Smooth muscle cell (in vitro differentiated cells): ENCODE measurements around the gene BCL7A. TPM values are rescaled to one million over a fixed set of nuclear protein-coding genes. Genes with fewer than 3 reads are reported as not detected.

ENCODE experiments used
- DNase-seq: peaks from one replicate; lab custom pipeline; 2025; ENCODE audit not compliant: unreplicated experiment; lab: John Stamatoyannopoulos, UW
- H2AFZ ChIP-seq: fragments of 200-600 bp; sonication (generic); 2 replicates; pipeline ENCODE4 v1.6.0; 2016; ENCODE audit warnings: antibody characterized with exemption, low read depth, mild to moderate bottlenecking
- H3F3A ChIP-seq: fragments of 200-600 bp; sonication (generic); 2 replicates; pipeline ENCODE4 v1.6.0; 2017; ENCODE audit warnings: antibody characterized with exemption, low read depth
- H3K27ac ChIP-seq: fragments of 200-600 bp; sonication (generic); 2 replicates; pipeline ENCODE4 v1.5.1; 2016; ENCODE audit warnings: low read depth, mild to moderate bottlenecking
- H3K27me3 ChIP-seq: fragments of 200-600 bp; sonication (generic); 2 replicates; pipeline ENCODE4 v1.6.1; 2016; ENCODE audit warnings: low read depth, mild to moderate bottlenecking
- H3K36me3 ChIP-seq: fragments of 200-600 bp; sonication (generic); 2 replicates; pipeline ENCODE4 v1.5.1; 2016; ENCODE audit warnings: low read depth
- H3K4me1 ChIP-seq: fragments of 200-600 bp; sonication (generic); 2 replicates; pipeline ENCODE4 v1.5.1; 2016; ENCODE audit warnings: low read depth
- H3K4me2 ChIP-seq: fragments of 200-600 bp; sonication (generic); 2 replicates; pipeline ENCODE4 v1.6.0; 2016; ENCODE audit warnings: mild to moderate bottlenecking
- H3K4me3 ChIP-seq: fragments of 200-600 bp; sonication (generic); 2 replicates; pipeline ENCODE4 v1.5.1; 2016; ENCODE audit warnings: mild to moderate bottlenecking
- H3K79me2 ChIP-seq: fragments of 200-600 bp; sonication (generic); 2 replicates; pipeline ENCODE4 v1.6.0; 2016; ENCODE audit warnings: low read depth, mild to moderate bottlenecking
- H3K9ac ChIP-seq: fragments of 200-600 bp; sonication (generic); 2 replicates; pipeline ENCODE4 v1.6.0; 2016; ENCODE audit warnings: low read depth
- H3K9me3 ChIP-seq: fragments of 200-600 bp; sonication (generic); replicated peaks from 2 replicates; pipeline ENCODE4 v1.5.1; 2016; ENCODE audit warnings: low read depth
- H4K20me1 ChIP-seq: fragments of 200-600 bp; sonication (generic); 2 replicates; pipeline ENCODE4 v1.6.0; 2016; ENCODE audit warnings: low read depth
- CTCF ChIP-seq: fragments of 200-600 bp; sonication (generic); IDR thresholded peaks from 2 replicates; pipeline ENCODE4 v1.5.1; 2017; ENCODE audit warnings: borderline replicate concordance, mild to moderate bottlenecking, antibody characterized with exemption; ENCODE audit not compliant: insufficient read depth, poor library complexity, severe bottlenecking
- WGBS: methylation state at CpG from one replicate; pipeline ENCODE4 v1.1.7; 2016; ENCODE audit warnings: low lambda C conversion rate; 5-methylcytosine and 5-hydroxymethylcytosine counted together
- polyA plus RNA-seq: library from polyadenylated mRNA; unstranded; fragments of >200 nt; fragmentation: Nextera tagmentation; extraction: Ambion mirVana; gene quantifications from 2 replicates; pipeline ENCODE4 v1.2.1, GENCODE V29; 2016
- total RNA-seq: library from RNA; depleted of rRNA; stranded (reverse); fragments of >200 nt; gene quantifications from 2 replicates; pipeline ENCODE4 v1.2.3, GENCODE V29; 2014

The BCL7A gene
- total and polyA plus RNA-seq, 2 experiments from 2014 or later = 2.7 to 3.0 TPM

- H4K20me1 ChIP-seq = peaks cover 60% of the 10 kb centered on the region
- no peak overlapping the region for H3K4me2 ChIP-seq
- no peak for DNase-seq
- H2AFZ ChIP-seq = no peak overlapping the region
- WGBS = 94% methylated on average over 8 of the region's 8 CpGs
- H3K4me1 ChIP-seq = peaks cover 23% of the 10 kb centered on the region
- H3K9me3 ChIP-seq = no peaks in the 10 kb centered on the region
- H3K9ac ChIP-seq = no peak overlapping the region
- TF ChIP-seq CTCF = no peak
- H3K79me2 ChIP-seq = peaks cover 83% of the 10 kb centered on the region
- H3K27me3 ChIP-seq = no peaks in the 10 kb centered on the region
- H3K4me3 ChIP-seq = no peak overlapping the region
- no peak overlapping the region for H3K27ac ChIP-seq
- no peaks in the 10 kb centered on the region for H3K36me3 ChIP-seq
- peaks cover 33% of the 10 kb centered on the region for H3F3A ChIP-seq
These were observed 64.4 kb downstream of the BCL7A start for GRCh38 chr12:122086116-122086515.

DNA sequence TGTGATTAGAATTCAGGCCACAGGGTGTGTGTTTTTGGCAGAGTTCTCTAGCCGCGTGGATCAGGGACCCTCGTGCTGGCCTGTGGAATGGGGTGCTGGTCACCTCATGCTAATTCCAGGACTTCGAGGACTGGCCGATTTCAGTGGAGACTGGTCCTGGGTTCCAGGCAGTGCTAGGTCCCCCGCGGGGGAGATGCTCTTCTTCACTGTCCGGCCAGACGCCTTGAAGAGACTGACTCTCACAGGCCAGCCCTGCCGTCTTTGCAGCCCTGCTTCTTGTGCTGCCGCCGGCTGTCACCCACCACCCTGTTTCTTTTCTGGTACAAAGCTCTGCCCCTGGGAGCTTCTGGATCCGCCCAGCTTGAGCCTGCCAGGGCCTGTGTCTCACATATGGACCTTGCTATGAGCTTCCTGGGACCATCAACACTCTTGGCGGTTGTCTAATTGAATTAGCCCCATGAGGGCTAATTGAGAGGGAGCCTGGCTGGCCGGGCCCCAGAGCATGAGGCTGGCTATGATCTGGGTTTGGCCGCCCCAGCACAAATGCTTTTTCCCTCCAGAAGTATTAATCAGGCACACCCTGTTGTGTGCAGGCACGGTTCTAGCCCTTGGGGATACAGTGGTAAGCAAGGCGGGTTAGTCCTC lies 65.1 kb downstream of the BCL7A start:
- TF ChIP-seq CTCF = no peak
- H3K4me2 ChIP-seq = no peak overlapping the region
- no peak overlapping the region for H3K9ac ChIP-seq
- peaks cover 24% of the 10 kb centered on the region for H3K4me1 ChIP-seq
- no peak overlapping the region for H3K4me3 ChIP-seq
- no peak for DNase-seq
- H3K27me3 ChIP-seq = no peaks in the 10 kb centered on the region
- H2AFZ ChIP-seq = no peak overlapping the region
- peaks cover 59% of the 10 kb centered on the region for H4K20me1 ChIP-seq
- H3K9me3 ChIP-seq = no peaks in the 10 kb centered on the region
- no peaks in the 10 kb centered on the region for H3K36me3 ChIP-seq
- peaks cover 37% of the 10 kb centered on the region for H3F3A ChIP-seq
- no peak overlapping the region for H3K27ac ChIP-seq
- H3K79me2 ChIP-seq = peaks cover 85% of the 10 kb centered on the region
- WGBS = 92% methylated on average over 18 of the region's 18 CpGs

GRCh38 chr12:122087431-122088178 lies 65.9 kb downstream of the BCL7A start:
- 84% methylated on average over 17 of the region's 17 CpGs for WGBS
- H3K9ac ChIP-seq = no peak overlapping the region
- H3K36me3 ChIP-seq = no peaks in the 10 kb centered on the region
- H3K79me2 ChIP-seq = peaks cover 85% of the 10 kb centered on the region
- peak overlapping the region; percentile 35 for H3K27ac ChIP-seq
- peaks cover 18% of the 10 kb centered on the region for H3K4me1 ChIP-seq
- H3K9me3 ChIP-seq = no peaks in the 10 kb centered on the region
- H3F3A ChIP-seq = peaks cover 37% of the 10 kb centered on the region
- no peak overlapping the region for H3K4me2 ChIP-seq
- no peak overlapping the region for H2AFZ ChIP-seq
- no peak overlapping the region for H3K4me3 ChIP-seq
- TF ChIP-seq CTCF = no peak
- peaks cover 50% of the 10 kb centered on the region for H4K20me1 ChIP-seq
- H3K27me3 ChIP-seq = no peaks in the 10 kb centered on the region
- no peak for DNase-seq
